Measurements from ENCODE around the gene NDFIP2.

NDFIP2 gene

DNA sequence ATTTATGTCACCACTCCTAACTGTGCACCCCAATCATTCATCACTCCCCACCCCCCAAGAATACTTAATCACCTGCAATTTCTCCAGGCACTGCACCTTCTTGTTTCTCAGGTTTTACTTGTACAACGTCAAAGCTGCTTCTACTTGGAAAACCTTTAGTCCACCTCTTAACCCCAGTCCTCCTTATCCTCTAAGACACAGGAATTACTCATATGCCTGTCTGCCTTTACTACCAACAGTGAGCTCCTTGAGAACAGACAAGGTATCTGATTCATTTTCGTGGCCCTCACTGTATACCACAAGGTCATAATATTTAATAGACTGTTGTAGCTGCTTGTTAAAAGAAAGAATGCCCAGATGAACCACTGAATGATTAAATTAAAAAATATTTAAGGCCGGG, 21.0 kb upstream of the NDFIP2 start:
- no peak for DNase-seq (ENCODE audit: low read depth)

DNA sequence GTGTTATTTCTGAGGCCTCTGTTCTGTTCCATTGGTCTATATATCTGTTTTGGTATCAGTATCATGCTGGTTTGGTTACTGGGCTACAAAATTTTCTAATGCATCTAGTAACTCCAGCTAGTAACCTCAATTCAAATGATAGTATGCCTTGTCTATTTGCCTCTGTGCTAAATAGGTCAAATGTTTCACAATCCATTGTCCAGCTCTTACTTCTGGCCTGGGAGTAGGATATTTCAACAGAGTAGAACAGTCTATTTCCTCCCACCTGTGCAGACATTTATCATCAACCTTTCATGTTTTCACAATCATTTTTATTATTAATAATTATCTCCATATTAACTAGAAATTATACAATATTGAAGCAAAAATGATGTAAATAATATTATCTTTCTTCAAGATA, 18.1 kb upstream of the NDFIP2 start:
- DNase-seq (ENCODE audit: low read depth), result no peak

DNA sequence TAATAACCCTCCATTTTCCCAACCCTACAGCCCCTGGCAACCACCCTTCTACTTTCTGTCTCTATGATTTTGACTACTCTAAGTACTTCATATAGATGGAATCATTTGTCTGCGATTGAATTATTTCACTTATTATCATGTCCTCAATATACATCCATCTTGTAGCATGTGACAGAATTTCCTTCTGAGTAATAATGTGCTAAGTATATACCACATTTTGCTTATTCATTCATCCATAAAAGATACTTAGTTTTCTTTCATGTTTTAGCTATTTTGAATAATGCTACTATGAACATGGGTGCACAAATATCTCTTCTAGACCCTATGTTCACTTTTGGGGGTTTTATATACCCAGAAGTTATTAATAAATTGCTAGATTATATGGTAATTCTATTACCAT, 17.4 kb upstream of the NDFIP2 start:
- no peak for DNase-seq (ENCODE audit: low read depth)

DNA sequence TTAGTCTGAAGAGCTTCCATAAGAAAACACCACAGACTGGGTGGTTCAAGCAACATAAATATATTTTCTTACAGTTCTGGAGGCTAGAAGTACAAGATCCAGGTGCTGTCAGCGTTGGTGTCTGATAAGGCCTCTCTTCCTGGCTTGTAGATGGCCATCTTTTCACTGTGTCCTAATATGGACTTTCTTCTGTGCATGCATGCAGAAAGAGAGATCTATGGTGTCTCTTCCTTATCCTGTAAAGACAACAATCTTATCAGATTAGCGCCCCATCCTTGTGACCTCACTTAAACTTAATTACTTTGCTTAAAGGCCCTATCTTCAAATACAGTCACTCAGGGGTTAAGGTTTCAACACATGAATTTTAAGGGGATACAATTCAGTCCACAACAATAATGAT, 14.1 kb upstream of the NDFIP2 start:
- DNase-seq (ENCODE audit: low read depth), result no peak

DNA sequence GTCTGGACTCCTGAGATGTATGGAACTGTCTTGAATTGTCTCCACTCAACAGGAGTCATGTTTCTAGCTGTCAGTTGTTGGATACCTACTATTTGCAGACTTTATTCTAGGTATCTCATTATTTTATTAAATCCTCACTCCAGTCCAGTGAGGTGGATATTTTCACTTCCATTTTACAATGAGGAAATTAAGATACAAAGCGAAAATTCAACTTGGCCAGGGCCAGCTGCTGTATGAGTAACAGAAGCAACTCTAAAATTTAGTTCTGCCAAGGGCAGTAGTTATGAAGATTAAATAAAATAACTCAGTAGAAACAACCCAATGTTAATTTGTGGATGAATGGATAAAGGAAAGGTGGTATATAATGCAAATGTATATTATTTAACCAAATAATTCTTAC, 12.6 kb upstream of the NDFIP2 start:
- DNase-seq (ENCODE audit: low read depth), result no peak

DNA sequence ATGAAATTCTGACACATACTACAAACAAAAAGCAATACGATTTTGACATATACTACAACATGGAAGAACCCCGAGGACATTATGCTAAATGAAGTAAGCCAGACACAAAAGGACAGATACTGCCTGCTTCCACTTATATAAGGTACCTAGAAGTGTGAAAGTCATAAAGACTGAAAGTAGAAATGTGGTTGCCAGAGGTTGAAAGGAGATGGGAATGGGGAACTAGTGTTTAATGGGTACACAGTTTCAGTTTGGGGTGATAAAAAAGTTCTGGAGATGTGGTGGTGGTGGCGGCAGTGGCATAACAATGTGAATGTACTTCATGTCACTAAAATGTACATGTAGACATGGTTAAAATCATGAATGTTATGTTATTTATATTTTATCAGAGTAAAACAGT, 12.1 kb upstream of the NDFIP2 start:
- DNase-seq (ENCODE audit: low read depth), result no peak

DNA sequence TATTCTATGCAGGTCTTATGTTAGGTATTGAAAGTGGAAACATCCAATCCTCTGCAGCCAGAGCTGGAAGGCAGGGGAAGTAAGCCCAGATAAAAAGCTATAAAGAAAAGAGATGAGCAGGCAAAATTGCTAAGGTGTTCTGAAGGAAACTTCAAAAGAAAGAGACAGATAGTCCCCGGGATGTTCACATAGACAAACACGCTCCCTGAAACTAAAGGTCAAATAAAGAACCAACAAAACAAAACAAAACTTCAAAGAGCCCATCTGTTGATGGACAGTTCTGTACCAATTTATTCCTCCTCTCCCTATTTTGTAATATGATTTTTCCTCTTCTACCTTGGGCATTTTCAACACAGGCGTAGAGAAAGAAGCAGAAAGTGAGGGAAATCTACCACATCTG, 11.3 kb upstream of the NDFIP2 start:
- no peak for DNase-seq (ENCODE audit: low read depth)

DNA sequence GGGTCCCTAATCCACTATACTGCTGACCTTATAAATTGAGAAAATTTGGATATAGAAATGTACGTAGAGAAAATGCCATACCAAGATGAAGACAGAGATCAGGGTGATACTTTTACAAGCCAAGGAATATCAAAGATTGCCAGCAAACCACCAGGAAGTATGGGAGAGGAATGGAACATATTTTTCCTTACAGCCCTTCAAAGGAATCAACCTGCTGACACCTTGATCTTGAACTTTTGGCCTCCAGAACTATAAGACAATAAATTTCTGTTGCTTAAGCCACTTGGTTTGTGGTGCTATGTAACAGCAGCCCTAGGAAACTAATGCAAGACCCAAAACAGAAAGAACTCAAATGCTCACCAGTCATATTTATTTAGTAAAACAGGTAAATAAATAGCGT, 10.3 kb upstream of the NDFIP2 start:
- DNase-seq (ENCODE audit: low read depth), result no peak

DNA sequence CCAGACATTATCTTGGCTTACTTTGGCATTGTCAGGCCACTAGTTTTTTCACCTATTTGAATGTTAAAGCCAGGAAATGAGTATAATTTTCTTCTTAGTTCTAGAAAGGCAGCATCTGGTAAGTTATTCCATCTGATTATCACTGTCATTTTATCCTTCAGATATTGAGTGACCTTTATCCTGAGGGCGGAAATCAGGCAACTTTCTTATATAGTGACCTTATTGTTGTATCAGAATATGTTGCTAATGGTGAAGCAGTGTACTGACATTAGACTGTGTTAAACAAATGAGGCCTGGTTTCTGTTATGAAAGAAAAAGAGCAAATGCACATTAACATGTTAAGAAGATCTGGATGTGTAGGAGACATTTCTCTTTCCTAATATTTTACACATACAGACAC, 5.4 kb upstream of the NDFIP2 start:
- DNase-seq (ENCODE audit: low read depth), result no peak

DNA sequence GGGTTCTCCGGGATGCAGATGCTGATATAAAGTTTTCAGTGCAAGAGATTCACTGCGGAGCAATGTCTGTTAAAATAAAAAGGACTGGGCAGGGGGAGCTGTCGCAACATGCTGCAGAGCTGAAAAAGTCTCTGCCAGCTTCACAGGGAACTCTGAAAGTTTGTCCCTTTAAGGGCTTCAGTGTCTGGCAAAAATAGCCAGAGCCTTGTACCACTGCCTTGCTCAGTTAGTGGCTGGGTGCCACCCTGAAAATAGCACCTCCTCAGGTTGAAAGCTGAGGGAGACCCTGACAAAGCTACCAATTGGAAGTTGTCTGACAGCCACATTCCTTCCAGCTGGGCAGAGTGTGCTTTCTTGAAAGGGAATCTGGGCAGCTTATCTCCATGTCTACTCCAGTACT, 3.0 kb upstream of the NDFIP2 start:
- no peak for DNase-seq (ENCODE audit: low read depth)

DNA sequence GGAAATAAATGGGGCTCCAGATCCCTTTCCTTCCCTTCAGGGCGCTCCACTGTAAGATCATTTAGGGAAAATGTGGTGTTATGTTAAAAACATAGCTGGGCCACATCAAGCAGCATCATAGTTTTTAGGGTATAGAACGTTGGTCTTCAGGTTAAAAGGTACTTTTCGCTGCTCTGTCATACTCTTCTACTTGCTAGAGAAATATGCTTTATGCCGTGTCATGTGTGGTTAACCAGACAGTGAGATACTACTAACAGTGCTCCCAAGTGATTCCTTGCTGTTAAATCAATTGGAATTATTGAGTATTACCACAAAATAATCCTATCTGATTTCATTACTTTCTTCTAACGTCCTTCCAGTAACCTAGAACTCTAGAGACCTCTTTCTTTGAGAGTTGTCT, 1.1 kb upstream of the NDFIP2 start:
- no peak for DNase-seq (ENCODE audit: low read depth)

DNA sequence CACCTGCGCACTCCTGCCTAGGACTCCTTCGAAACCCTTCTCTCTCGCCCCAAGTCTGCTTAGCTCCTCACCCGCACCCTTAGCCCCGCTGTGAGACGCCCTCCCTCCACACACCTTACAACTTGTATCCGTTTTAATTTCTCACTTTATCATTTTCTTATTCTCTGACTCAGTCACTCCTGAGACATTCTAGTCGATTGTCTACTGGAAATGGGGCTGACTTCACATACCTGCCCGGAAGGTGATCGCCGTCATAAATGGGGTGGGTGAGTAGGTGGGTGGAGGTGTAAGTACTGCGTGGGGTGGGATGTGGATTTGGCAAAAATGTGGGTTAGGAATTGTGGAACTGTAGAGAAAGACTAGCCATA, 714 bp downstream of the NDFIP2 start:
- peak; percentile 85 for DNase-seq (ENCODE audit: low read depth)

DNA sequence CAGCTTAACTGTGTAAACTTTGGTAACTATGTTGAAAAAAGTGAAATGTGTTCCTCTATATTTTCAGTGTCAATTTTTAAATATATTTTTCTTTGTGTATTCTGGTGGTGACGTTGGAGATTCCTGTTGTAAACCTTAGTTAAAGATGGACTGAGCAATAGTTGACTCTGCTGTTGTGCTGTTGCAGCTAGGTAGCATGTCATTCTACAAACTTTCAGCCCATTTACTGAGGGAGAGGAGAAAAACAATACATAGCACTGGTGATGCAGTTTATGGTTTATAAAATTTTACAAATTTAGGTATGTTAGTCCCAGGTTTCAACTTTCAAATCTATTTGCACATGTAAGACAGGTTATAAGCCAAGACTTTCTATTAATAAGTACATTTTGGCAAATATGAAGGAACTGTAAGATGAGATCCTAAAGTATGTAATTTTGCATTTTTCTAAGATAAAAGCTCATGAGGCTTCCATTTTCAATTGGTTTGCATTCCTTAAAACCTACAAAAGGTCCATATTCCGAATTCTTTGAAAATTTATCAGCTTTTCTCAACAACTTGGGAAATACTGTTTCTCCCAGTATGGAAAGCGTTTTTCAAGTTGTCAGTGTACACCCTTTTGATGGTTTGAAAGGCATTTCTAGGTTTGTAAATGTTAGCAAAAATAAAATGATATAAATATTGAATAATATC, 1.5 kb downstream of the NDFIP2 start:
- DNase-seq (ENCODE audit: low read depth), result no peak

DNA sequence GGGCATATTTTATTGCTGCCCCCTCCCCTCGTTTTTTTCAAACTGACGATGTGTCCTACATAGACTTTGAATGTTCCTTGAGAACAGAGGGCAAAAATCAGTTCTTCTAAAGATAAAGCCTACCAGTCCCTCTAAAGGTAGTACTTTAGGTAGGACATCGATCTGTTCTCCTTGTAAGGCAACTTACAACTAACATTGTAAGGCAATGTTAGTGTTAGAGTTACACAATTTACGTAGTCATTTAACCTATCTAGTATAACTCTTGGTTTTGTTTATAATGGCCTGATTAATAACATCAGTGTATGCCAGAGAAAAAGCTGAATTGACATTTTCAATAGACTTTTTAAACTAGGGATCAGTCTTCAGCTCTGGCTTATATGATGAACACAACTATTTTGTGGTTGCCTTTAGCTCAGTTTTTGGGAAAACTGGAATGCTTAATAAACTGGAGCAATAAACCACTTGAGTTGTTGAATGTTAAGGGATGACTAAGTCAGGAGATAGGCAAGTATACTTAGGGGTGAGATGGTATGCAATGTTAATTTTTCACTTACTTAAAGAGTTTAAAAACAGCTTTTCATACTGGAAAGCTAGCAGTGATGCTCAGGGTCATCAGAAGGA, 2.2 kb downstream of the NDFIP2 start:
- DNase-seq (ENCODE audit: low read depth), result no peak

DNA sequence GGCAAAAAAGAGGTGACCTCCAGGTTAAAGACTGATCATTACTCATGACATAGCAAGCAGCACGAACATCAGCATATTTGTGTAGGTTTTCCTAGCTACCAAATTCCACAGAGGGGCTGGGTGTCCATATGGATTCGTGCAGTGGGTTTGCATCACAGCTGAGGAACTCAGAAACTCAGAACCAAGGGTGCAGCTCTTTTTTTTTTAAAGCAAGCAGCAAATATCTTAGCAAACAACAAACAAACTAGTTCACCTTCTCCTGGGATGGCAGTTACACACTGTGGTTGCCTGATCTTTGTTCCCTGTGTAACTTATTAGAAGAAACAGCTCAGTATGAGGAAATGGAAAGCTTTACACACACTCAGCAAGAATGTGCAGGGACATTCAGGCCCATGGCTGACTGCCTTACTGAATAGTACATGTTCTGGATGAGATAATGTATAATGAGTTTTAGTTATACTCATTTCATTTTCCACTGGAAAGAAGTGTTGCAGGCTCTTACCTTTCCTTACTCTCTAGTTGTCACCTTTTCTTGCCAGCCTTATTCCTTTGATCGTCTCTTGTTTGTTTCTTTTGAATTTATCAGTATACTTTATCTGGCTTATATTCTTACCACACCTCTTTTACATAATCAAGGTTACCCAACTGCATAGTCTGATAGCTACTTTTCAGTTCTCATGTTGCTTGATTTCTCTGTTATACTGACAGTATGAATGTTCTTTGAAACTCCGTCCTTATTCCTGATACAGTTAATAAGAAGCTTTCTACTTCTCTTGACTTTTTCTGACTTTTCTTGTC, 4.3 kb downstream of the NDFIP2 start:
- no peak for DNase-seq (ENCODE audit: low read depth)

DNA sequence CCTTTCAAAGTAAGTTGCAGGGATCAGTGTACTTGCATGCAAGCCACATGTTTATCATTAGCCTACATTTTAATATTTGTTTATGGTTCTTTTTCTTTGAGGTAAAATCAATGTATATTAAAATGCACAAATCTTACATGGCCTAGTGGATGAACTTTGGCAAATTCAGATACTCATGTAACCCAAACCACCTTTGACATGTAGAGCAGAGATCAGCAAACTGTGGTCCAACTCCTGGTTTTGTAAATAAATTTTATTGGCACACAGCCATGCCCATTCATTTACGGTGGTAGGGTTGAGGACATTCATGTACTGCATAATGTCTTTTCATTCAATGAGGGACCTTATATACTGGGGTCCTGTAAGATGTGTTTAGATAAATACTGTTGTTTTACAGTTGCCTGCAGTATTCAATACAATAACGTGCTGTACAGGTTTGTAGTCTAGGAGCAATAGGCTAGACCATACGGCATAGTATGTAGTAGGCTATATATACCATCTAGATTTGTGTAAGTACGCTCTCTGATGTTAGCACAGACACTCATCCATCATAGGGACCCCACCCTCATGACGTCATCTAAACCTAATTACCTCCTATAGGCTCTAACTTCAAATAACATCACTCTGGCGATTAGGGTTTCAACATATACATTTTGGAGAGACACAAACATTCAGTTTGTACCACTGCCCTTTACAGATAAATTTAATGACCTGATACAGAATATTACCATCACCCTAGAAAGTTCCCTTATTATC, 5.7 kb downstream of the NDFIP2 start:
- DNase-seq (ENCODE audit: low read depth), result no peak

DNA sequence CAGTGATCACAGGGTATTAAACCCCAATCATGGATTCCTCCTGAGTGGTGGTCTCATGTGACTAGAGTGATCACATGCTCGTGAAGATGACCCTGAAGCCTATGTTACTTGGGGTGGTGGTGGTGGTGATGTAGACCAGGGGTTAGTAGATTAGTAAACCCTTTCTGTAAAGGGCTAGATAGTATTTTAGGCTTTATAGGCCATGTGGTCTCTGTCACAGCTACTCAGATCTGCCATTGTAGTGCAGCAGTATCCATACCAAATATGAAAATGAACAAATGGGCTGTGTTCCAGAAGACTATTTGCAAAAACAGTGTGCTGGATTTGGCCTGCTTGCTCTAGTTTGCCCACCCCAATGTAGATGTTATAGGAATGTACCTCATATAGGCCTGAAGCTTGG, 9.4 kb downstream of the NDFIP2 start:
- DNase-seq (ENCODE audit: low read depth), result no peak

DNA sequence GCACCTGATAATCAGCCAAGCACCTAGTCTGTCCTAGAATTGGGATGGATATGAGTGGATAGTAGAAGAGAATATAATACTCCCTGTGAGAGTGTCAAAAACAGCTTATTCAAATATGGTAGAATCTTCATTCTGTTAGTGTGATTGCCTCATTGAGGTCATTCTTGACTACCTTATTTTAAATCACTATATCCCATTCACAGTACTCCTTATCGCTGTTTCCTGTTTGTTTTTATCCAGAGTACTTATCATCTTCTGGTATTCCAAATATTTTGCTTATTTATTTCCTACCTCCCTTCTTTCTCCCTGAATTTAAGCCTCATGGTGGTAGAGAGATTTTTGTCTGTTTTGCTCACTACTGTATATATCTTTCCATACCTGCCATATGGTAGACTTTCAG, 9.9 kb downstream of the NDFIP2 start:
- DNase-seq (ENCODE audit: low read depth), result no peak

DNA sequence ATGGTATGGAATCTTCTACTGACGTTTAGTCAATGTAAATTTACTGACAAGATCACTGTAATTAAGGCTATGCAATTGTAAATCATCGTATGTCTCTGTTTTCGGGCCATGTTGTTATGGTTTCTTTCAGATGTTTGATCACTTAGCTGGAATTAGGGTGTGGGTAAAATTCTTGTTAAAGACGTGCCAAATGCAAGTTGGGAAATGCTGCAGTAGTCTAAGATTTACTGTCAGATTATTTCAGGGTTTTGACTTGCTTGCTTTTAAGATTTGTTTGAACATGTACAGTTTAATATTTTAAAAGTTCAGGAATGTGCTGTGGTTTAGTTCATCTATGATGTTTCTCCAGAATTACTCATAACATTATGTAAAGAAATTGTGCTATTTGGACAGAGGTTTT, 10.8 kb downstream of the NDFIP2 start:
- no peak for DNase-seq (ENCODE audit: low read depth)

DNA sequence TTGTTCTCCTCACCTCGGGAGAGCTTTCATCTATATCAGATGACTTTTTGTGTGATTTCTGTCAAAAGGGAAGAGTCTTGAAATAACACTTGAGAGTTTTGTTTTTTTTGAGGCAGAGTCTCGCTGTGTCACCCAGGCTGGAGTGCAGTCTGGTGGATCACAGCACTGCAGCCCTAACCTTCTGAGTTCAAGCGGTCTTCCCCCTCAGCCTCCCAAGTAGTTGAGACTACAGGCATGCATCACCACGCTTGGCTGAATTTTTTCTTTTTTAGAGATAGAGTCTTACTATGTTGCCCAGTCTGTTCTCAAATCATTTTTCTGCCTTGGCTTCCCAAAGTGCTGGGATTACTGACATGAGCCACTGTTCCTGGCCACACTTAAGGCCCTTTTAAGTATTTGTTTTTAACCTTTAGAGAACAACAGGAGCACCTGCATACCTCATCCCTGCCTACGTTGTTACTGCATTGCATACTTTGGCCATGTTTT, 11.4 kb downstream of the NDFIP2 start:
- no peak for DNase-seq (ENCODE audit: low read depth)

DNA sequence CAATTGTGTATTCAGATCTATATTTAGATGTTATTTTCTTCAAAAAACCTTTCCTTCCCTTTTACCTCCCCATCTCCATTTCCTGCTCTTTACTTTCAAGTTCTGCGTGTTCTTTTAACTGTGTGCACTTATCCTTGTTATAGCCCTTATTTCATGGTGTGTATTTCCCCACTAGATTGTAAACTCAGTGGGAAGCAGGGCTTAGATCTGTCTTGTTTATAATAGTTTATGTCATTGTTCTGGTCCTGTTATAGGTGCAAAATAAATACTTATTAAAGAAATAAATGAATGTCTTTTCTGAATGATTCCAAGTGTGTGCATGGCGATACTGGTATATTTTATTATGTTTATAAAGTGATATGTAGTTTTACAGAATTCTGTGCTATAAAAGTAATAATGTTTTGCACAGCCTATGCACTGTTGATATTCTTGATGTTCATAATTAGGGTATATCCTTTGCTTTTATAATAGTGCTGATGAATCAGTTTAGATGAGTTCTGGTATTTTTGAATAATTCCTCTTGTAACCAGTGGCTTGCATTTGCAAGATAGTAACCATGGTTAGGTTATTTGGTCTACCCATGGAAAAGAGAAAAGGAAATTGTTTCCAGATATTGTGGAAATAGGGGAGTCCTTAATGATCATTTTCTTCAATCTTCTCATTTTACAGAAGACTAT, 12.1 kb downstream of the NDFIP2 start:
- DNase-seq (ENCODE audit: low read depth), result no peak

DNA sequence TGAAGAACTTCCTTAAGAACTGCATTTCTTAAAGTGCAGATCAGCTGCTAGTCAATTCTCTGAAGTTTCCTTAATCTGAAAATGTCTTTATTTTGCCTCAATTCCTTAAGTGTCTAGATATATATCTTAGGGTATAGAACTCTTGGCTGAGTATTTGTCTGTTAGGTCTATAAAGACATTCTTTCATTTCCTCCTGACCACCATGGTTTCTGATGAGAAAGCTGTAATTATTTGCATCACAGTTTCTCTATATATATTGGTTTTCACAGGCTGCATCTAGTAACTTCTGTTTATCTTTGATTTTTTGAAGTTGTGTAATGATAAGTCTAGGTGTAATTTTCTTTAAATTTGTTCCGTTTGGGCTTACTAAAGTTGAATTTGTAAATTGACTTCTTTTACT, 15.2 kb downstream of the NDFIP2 start:
- DNase-seq (ENCODE audit: low read depth), result no peak

Measured in stimulated activated CD4-positive, alpha-beta T cell treated with anti-CD3 and anti-CD28 coated beads, Interleukin-2, amount 100 ng/mL, for 4 hours (primary cell).